Renal pelvis (tissue), 4 donors: ENCODE data around the gene DCUN1D2. TPM values are rescaled to one million over a fixed set of nuclear protein-coding genes. Genes with fewer than 3 reads are reported as not detected.
"Not testable (repeated sequence)": the region's sequence is repeated elsewhere in the genome, so short reads cannot be mapped to it uniquely, and the experiment has no call there.

Experiments
- DNase-seq: peaks from one replicate; pipeline ENCODE4 v3.0.0-alpha.2; 2013
- polyA plus RNA-seq, 3 donors: library from polyadenylated mRNA; unstranded; fragments of 120-200 nt; gene quantifications; one replicate each; pipeline ENCODE4 v1.2.1, GENCODE V29; 2013; ENCODE audit not compliant: insufficient read length in 3 of 3

Gene DCUN1D2
- polyA plus RNA-seq, 3 donors: 16.9 to 29.6 (median 29.5) TPM

GRCh38 chr13:113448885-113449692, 41.4 kb downstream of the DCUN1D2 start:
- DNase-seq: no peak

GRCh38 chr13:113448545-113448884, 42.0 kb downstream of the DCUN1D2 start:
- no peak for DNase-seq

GRCh38 chr13:113447596-113447995, 42.9 kb downstream of the DCUN1D2 start:
- no peak for DNase-seq

GRCh38 chr13:113446488-113446854, 44.0 kb downstream of the DCUN1D2 start:
- DNase-seq: no peak

DNA sequence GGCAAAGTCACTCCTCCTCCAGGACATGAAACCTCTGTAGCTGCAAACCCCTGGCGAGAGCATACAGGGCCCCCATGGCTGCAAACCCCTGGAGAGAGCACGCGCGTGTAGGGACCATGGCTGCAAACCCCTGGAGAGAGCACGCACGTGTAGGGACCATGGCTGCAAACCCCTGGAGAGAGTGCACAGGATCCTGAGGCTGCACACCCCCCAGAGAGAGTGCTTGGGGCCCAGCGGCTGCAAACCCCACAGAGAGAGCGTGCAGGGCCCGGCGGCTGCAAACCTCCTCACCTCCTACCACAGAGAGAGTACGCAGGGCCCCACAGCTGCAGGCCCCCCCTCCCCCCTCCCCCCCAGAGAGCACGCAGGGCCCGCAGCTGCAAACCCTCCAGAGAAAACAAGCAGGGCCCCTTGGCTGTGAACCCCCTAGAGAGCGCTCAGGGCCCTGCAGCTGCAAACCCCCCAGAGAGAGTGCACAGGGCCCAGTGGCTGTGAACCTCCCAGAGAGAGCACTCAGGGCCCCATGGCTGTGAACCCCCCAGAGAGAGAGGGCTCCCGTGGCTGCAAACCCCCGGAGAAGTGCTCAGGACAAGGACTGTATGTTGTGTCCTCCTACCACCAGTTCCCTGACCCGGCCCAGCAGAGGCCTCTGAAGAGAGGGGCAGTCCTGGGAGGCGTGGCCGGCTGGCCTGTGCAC, 44.6 kb downstream of the DCUN1D2 start:
- no peak for DNase-seq

GRCh38 chr13:113443991-113444390, 46.5 kb downstream of the DCUN1D2 start:
- DNase-seq: no peak

GRCh38 chr13:113442985-113443362, 47.5 kb downstream of the DCUN1D2 start:
- no peak for DNase-seq

- no peak for DNase-seq
These were observed 48.0 kb downstream of the DCUN1D2 start for GRCh38 chr13:113442354-113442984.

DNA sequence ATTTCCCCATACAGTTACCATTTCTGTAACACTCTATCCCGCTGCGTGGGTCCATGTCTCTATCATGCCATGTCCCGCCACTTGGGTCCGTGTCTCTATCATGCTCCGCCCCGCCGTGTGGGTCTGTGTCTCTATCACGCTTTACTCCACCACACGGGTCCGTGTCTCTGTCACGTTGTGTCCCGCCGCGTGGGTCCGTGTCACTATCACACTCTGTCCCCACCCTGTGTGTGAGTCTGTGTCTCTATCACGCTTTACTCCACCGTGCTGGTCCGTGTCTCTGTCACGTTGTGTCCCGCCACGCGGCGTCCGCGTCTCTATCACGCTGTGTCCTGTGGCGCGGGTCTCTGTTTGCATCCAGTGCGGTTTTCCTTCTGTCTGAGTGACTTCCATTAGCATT, 48.9 kb downstream of the DCUN1D2 start:
- no peak for DNase-seq

DNA sequence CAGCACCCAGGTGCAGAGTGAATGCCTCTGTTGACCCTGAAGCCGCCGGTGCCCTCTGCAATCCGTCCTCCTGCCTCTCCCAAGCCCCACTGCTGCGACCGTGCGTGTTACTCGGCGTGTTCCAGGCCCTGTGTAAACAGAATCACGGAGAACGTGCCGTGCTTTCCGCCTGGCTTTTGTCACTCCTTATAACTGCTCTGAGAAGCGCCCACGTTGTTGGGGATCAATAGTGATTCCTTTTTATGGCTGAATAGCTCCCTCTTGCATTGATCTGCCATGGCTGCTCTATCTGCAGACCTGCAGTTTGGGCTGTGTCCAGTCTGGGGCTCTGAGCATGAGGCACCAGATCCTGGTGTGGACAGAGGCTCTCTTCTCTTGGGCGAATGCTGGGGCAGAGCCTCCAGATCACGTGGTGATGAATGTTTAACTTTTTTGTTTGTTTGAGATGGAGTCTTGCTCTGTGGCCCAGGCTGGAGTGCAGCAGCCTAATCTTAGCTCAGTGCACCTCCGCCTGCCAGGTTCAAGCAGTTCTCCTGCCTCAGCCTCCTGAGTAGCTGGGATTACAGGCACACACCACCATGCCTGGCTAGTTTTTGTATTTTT, 53.0 kb downstream of the DCUN1D2 start:
- DNase-seq: no peak

GRCh38 chr13:113436866-113437265, 53.6 kb downstream of the DCUN1D2 start:
- DNase-seq: not testable (repeated sequence)

DNA sequence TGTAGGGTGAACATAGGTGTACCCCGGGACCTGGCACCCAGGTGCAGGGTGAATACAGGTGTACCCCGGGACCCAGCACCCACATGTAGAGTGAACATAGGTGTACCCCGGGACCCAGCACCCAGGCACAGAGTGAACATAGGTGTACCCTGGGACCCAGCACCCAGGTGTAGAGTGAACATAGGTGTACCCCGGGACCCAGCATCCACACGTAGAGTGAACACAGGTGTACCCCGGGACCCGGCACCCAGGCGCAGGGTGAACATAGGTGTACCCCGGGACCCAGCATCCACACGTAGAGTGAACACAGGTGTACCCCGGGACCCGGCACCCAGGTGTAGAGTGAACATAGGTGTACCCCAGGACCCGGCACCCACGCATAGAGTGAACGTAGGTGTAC, 54.6 kb downstream of the DCUN1D2 start:
- not testable (repeated sequence) for DNase-seq

GRCh38 chr13:113433391-113433916, 57.1 kb downstream of the DCUN1D2 start:
- no peak for DNase-seq

- DNase-seq: no peak
These were observed 57.8 kb downstream of the DCUN1D2 start for GRCh38 chr13:113432506-113433270.

DNA sequence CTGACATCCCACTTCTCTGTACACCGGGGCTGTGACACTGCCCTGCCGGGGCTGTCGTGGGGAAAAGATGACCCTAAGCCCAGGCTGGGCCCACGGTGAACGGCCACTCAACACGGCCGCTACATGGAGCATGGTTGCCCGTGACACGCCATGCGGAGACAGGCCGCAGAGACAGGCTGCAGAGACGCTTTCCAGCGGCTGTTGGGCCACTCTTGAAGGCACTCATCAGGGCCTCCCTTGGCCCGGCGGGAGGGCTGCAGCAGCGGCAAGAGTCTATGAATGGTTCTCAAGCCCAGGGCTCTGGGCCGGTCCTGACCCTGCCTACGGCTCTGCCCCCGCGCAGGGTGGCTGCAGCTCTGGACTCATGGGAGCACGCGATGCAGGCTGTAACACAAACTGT, 59.3 kb downstream of the DCUN1D2 start:
- DNase-seq: no peak

DNA sequence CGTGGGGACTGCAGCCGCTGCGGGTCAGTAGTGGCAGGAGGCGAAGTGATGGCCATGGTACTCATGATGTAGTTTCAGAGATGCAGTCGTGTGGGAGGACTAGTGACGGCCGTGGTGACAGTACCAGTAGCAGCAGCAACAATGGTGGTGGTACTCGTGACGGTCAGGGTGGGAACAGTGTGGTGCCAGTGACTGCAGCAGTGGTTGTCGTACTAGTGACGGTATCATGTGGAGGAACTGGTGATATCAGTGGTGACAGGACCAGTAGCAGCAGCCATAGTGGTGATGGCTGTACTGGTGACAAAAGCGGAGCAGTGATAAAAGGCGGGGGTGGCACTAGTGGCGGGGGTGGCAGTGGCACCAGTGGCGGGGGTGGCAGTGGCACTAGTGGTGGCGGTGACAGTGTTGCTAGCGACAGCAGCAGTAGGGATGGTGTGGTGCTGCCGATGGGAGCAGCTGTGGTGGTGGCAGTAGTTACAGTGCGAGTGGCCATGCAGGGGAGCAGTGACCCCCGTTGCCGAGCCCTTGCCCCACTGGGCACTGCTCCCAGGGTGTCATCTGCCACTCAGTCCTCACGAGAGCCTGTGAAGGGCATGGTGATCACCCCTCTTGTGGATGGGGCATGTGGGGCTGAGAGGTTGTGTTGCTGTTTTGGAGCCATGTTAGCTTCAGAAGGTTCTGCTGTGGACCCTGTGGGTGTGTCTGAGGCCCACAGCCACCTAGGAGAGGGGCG, 60.0 kb downstream of the DCUN1D2 start:
- DNase-seq: no peak

DNA sequence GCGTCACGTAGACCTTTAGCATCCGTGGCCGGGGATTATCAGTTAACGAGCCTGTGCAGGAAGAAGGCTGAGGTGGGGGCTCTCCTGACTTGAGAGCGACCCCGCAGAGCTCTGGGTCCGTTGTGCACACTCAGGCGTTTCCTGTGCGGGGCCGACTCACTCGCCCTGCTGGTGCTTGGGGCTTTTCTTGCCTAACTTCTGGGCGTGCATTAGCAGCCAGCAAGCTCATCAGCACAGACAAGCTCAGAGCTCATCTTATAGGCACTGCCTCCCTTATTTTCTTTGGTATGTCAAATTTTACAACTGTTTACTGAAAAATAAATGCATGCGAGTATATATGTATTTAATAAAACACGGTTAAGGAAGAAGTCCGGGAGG, 60.9 kb downstream of the DCUN1D2 start:
- DNase-seq: no peak

DNA sequence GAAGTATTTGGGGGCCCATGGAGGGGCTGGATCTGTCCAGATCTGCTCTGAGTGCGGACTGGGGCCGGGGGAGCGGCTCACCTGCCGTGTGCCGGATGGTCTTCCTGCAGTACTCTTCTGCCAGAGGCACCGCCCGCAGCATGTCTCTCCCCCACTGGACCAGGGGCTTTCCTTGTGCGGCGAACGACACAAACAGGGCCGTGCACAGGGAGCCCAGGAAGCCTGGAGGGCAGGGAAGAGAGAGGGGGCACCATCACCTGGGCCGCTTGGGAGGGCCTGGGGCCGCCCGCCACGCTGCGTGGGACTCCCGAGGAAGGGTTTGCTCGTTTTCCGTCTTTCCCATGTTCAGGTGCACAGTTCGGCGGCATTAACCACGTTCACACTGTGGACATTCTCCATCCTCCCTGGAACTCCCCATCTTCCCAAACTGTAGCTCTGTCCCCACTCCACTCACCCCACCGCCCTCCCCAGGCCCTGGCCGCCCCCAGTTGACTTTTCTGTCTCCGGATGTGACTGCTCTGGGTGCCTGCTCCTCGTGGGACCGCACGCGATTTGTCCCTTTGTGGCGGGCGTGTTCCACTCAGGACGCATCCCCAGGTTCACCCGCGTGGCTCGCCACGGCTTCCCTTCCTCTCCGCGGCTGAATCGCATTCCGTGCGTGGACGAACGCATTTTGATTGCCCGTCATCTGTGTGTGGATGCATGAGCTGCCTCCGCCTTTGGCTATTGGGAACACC, 61.5 kb downstream of the DCUN1D2 start:
- no peak for DNase-seq

GRCh38 chr13:113428469-113428865, 62.0 kb downstream of the DCUN1D2 start:
- DNase-seq: no peak
